CD8-positive, alpha-beta memory T cell (primary cell): ENCODE data around the gene PNKD. TPM values are rescaled to one million over a fixed set of nuclear protein-coding genes. Genes with fewer than 3 reads are reported as not detected.

ENCODE experiments used
- CTCF ChIA-PET: fragments of 350-600 bp; sonication (Branson Sonifier 250); formaldehyde crosslinking; loops from one replicate; lab custom pipeline; 2021; ENCODE audit warnings: antibody characterized with exemption; lab: Charles Lee
- POLR2A ChIA-PET: fragments of 350-600 bp; sonication (Branson Sonifier 250); formaldehyde crosslinking; loops from one replicate; lab custom pipeline; 2021; ENCODE audit warnings: antibody characterized with exemption; lab: Charles Lee
- DNase-seq, 5 donors: peaks; one replicate each; pipeline versions ENCODE4 v3.0.0 to v3.0.0-alpha.2; 2020 to 2022; ENCODE audit warnings: mixed read lengths in 1 of 5
- H3K27ac ChIP-seq: one replicate; pipeline ENCODE4 v1.7.0; 2013; ENCODE audit warnings: low read depth, mild to moderate bottlenecking, low read length, moderate library complexity
- H3K27me3 ChIP-seq: 2 replicates; pipeline ENCODE4 v1.7.0; 2013; ENCODE audit warnings: low read length, mild to moderate bottlenecking; ENCODE audit not compliant: insufficient read depth, poor library complexity, severe bottlenecking
- H3K36me3 ChIP-seq: 2 replicates; pipeline ENCODE4 v1.7.0; 2013; ENCODE audit warnings: mild to moderate bottlenecking, low read length, moderate library complexity; ENCODE audit not compliant: insufficient read depth
- H3K4me1 ChIP-seq: 2 replicates; pipeline ENCODE4 v1.7.0; 2013; ENCODE audit warnings: mild to moderate bottlenecking, low read length, moderate library complexity; ENCODE audit not compliant: insufficient read depth
- H3K4me3 ChIP-seq: 2 replicates; pipeline ENCODE4 v1.7.0; 2013; ENCODE audit warnings: mild to moderate bottlenecking, low read length
- H3K9me3 ChIP-seq: 2 replicates; pipeline ENCODE4 v1.7.0; 2013; ENCODE audit warnings: mild to moderate bottlenecking, low read length
- H3K27ac Mint-ChIP-seq, 8 donors: one replicate each; pipeline ENCODE4 v1.8.0; 2020 to 2021; ENCODE audit warnings: mixed read lengths in 8 of 8, mild to moderate bottlenecking in 6 of 8, inconsistent platforms in 3 of 8, moderate library complexity in 3 of 8
- H3K27me3 Mint-ChIP-seq, 2 donors: one replicate each; pipeline ENCODE4 v1.8.0; 2020 to 2021; ENCODE audit warnings: mixed read lengths in 2 of 2, mild to moderate bottlenecking in 1 of 2, moderate library complexity in 1 of 2
- H3K36me3 Mint-ChIP-seq, 3 donors: one replicate each; pipeline ENCODE4 v1.8.0; 2020 to 2021; ENCODE audit warnings: mixed read lengths in 3 of 3, inconsistent platforms in 1 of 3, mild to moderate bottlenecking in 1 of 3
- H3K4me1 Mint-ChIP-seq, 3 donors: one replicate each; pipeline ENCODE4 v1.8.0; 2020 to 2021; ENCODE audit warnings: mixed read lengths in 3 of 3, inconsistent platforms in 1 of 3, mild to moderate bottlenecking in 1 of 3
- H3K4me3 Mint-ChIP-seq, 7 donors: one replicate each; pipeline ENCODE4 v1.8.0; 2020 to 2021; ENCODE audit warnings: mixed read lengths in 7 of 7, mild to moderate bottlenecking in 6 of 7, moderate library complexity in 4 of 7, inconsistent platforms in 2 of 7
- H3K9me3 Mint-ChIP-seq, 5 donors: one replicate each; pipeline ENCODE4 v1.8.0; 2020 to 2022; ENCODE audit warnings: mixed read lengths in 5 of 5, mild to moderate bottlenecking in 3 of 5, moderate library complexity in 2 of 5, inconsistent platforms in 1 of 5
- polyA plus RNA-seq: library from polyadenylated mRNA; unstranded; fragments of 300-500 nt; fragmentation: Illumina TruSeq; gene quantifications from one replicate; pipeline ENCODE4 v1.2.3, GENCODE V29; 2021
- total RNA-seq, 2 experiments: library from RNA; stranded (reverse); gene quantifications; one replicate each; pipeline ENCODE4 v1.2.3, GENCODE V29; 2021

The PNKD gene
- total and polyA plus RNA-seq, 3 experiments from 2014 or later = 26.8 to 111 (median 31.6) TPM

DNA sequence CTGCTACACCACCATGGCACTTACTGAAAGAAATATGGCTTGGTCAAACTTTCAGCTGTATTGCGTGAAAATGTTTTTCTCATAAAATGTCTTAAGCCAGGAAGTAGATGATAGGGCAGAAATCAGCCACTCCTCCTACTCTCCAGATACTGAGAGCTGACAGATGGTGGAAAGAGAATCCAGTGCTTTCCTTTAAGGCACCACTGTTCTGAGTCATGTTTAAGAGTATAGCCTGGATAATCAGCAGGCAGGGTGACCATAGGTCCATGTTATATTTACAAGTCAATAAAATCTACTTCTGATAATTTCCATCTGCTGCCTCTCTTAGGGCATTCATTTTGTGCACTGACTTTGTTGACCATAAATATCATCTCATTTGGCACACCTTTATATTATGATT lies 31.4 kb upstream of the PNKD start:
- Mint-ChIP-seq H3K27me3 (no peaks in the 10 kb centered on the region), H3K4me3 (no peak overlapping the region), H3K36me3 (peaks cover 7 to 99% (median 20%) of the 10 kb centered on the region in 3 donors), H3K9me3 (no peaks in the 10 kb centered on the region), H3K4me1 (peaks cover 18 to 52% (median 34%) of the 10 kb centered on the region in 3 donors), H3K27ac (peak overlapping the region in 4 of 8 donors; percentile 7 to 89 (median 62))
- H3K27me3 ChIP-seq = no peaks in the 10 kb centered on the region
- POLR2A ChIA-PET = no interaction called here
- no peak for DNase-seq
- H3K9me3 ChIP-seq = no peaks in the 10 kb centered on the region
- H3K4me3 ChIP-seq = no peak overlapping the region
- CTCF ChIA-PET = interaction anchor here (0.7 kb wide), 1 partner anchor 10 kb away, joined by 3 read pairs; no protein-coding TSS in a partner anchor
- no peak overlapping the region for H3K27ac ChIP-seq
- H3K36me3 ChIP-seq = peaks cover 83% of the 10 kb centered on the region
- peaks cover 19% of the 10 kb centered on the region for H3K4me1 ChIP-seq

DNA sequence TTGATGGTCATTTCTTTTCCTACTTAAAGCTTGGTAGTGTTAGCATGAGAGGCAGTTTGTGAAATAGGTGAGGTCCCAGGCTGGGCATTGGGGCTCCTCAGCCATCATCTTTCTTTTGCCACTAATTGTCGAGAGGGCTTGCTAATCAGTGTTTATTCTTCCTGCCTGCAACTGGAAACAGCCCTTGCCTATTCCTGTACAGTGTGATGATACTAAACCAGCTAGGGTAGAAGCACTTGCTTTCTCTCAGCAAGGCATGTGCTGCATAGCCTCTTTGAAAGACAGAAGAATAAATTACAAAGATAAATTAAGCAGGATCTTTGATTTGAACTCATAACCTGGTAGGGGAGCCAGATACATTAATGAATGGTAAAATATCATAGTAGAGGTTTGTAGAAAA lies 26.1 kb upstream of the PNKD start:
- no peak overlapping the region for H3K4me3 Mint-ChIP-seq
- H3K4me3 ChIP-seq = no peak overlapping the region
- H3K27ac ChIP-seq = no peak overlapping the region
- peaks cover 78% of the 10 kb centered on the region for H3K36me3 ChIP-seq
- POLR2A ChIA-PET = no interaction called here
- no peaks in the 10 kb centered on the region for H3K9me3 Mint-ChIP-seq
- H3K27me3 ChIP-seq = no peaks in the 10 kb centered on the region
- DNase-seq = no peak
- peak overlapping the region in 6 of 8 donors; percentile 40 to 85 (median 68) for H3K27ac Mint-ChIP-seq
- CTCF ChIA-PET = interaction anchor here (1.0 to 3.3 kb wide), 3 partner anchors 12 to 152 kb away, joined by 3 to 14 read pairs (median 5); no protein-coding TSS in a partner anchor
- H3K9me3 ChIP-seq = no peaks in the 10 kb centered on the region
- H3K4me1 ChIP-seq = peaks cover 11% of the 10 kb centered on the region
- no peaks in the 10 kb centered on the region for H3K27me3 Mint-ChIP-seq
- H3K4me1 Mint-ChIP-seq = peaks cover 22 to 45% (median 41%) of the 10 kb centered on the region in 3 donors
- H3K36me3 Mint-ChIP-seq = peaks cover 2 to 99% (median 20%) of the 10 kb centered on the region in 3 donors

DNA sequence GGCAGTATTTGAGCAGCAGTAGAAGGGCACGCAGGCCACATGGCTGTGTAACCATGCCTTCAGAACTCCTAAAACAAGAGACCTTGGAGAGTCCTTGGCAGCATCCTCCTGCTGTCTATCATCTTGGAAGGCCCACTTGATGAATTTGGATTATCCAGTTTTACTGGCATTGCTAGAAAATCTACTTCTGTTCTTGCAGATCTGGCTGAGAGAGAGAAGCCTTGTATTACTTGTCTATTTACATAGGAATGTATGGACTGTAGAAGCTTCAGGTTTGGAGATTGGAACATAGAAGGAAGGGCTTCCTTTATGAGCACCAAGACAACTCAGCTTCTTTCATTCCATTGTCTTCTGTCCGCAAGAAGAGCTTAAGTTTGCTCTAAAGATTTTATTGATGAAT lies 25.7 kb upstream of the PNKD start:
- H3K36me3 ChIP-seq = peaks cover 79% of the 10 kb centered on the region
- no peak overlapping the region for H3K4me3 Mint-ChIP-seq
- peaks cover 22 to 45% (median 41%) of the 10 kb centered on the region in 3 donors for H3K4me1 Mint-ChIP-seq
- H3K27me3 Mint-ChIP-seq = no peaks in the 10 kb centered on the region
- H3K27ac Mint-ChIP-seq = peak overlapping the region; percentile 10 to 87 (median 68)
- peaks cover 0 to 99% (median 23%) of the 10 kb centered on the region in 3 donors for H3K36me3 Mint-ChIP-seq
- H3K9me3 Mint-ChIP-seq = no peaks in the 10 kb centered on the region
- H3K4me3 ChIP-seq = no peak overlapping the region
- H3K4me1 ChIP-seq = peaks cover 11% of the 10 kb centered on the region
- no peaks in the 10 kb centered on the region for H3K27me3 ChIP-seq
- ChIA-PET CTCF (interaction anchor here (1.0 to 3.3 kb wide), 4 partner anchors 9 to 152 kb away, joined by 3 to 14 read pairs (median 4); no protein-coding TSS in a partner anchor), POLR2A (no interaction called here)
- H3K9me3 ChIP-seq = no peaks in the 10 kb centered on the region
- no peak for DNase-seq
- H3K27ac ChIP-seq = no peak overlapping the region

DNA sequence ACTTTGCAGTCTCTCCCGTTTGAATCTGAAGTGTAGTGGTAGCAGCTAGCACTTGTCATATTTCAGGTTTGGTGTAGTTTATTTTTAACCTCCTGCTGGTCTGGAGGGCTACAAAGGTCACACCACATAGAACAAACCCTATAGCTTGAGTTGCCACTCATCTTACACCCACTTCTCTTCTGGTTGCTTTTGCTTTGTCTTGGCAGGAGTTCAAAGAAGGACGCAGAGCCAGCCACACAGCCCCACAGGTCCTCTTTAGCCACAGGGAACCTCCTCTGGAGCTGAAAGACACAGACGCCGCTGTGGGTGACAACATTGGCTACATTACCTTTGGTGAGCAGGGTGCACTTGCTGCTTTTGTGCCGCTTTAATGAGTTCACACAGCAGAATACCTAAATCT lies 25.1 kb upstream of the PNKD start:
- Mint-ChIP-seq H3K27me3 (no peaks in the 10 kb centered on the region), H3K36me3 (peaks cover 4 to 99% (median 27%) of the 10 kb centered on the region in 3 donors), H3K4me3 (no peak overlapping the region), H3K27ac (peak overlapping the region in 7 of 8 donors; percentile 18 to 91 (median 66)), H3K9me3 (no peaks in the 10 kb centered on the region), H3K4me1 (peaks cover 22 to 44% (median 41%) of the 10 kb centered on the region in 3 donors)
- no peak overlapping the region for H3K27ac ChIP-seq
- no peak for DNase-seq
- no peaks in the 10 kb centered on the region for H3K9me3 ChIP-seq
- CTCF ChIA-PET = interaction anchor here (1.0 to 3.3 kb wide), 3 partner anchors 9 to 151 kb away, joined by 4 to 14 read pairs (median 5); no protein-coding TSS in a partner anchor
- H3K4me3 ChIP-seq = no peak overlapping the region
- POLR2A ChIA-PET = no interaction called here
- H3K27me3 ChIP-seq = no peaks in the 10 kb centered on the region
- H3K36me3 ChIP-seq = peaks cover 79% of the 10 kb centered on the region
- H3K4me1 ChIP-seq = peaks cover 11% of the 10 kb centered on the region

DNA sequence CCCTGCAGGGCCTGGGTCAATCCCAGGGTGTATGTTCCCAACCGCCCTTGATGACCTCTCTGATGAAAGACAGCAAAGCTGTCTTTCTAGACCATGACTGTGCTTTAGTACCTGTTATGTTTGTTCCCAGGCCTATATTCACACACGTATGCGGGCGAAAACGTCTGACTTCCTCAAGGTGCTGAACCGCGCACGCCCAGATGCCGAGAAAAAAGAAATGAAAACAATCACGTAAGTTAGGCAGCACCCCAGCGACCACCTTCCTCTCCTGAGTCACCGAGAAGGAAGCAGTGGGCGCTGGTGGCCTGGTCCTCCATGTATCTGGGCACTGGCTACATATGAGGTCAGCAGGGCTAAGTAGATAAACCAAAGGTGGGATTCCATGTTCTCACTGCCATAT lies 20.6 kb upstream of the PNKD start:
- H3K27ac ChIP-seq = no peak overlapping the region

DNA sequence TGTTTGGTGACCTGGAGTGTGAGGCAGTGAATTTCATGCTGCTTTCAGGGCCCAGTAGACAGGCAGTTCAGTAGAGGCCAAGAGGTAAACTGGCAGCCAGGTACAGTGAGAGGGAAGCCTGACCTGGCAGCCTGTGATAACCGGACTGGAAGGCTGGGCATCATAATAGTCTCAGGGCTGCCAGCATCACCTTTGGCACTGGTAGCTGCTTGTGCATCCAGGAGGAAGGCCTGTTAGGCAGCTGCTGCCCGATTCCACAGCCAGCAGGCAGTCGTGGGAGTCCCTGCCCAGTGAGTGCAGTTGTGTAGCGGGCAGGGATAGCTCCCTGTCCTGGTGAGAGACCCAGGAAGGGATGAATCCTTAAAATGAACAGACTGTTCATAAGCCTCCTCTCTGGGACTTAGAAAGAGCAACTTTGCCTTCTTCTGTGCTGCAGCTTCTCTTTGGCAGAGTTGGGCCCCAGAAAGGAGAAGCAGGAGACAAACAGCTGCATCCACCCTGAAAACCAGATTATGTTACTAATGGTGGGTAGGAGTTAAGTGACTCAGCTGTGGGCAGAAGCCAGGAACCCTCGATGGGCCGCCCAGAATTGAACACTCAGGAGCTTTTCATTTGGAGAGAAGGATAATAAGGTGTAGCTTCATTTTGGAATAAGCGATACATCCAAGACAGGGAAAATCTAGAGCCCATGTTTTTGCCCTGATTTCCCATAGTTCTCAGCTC lies 17.6 kb upstream of the PNKD start:
- Mint-ChIP-seq H3K36me3 (peaks cover 4 to 91% (median 30%) of the 10 kb centered on the region in 3 donors), H3K4me1 (peaks cover 6 to 18% (median 13%) of the 10 kb centered on the region in 3 donors), H3K27me3 (no peaks in the 10 kb centered on the region), H3K27ac (peak overlapping the region in 4 of 8 donors; percentile 51 to 93 (median 66)), H3K9me3 (no peaks in the 10 kb centered on the region), H3K4me3 (no peak overlapping the region)
- peak overlapping the region; percentile 14 for H3K27ac ChIP-seq
- H3K4me1 ChIP-seq = peaks cover 6% of the 10 kb centered on the region
- no peak for DNase-seq
- ChIA-PET POLR2A (no interaction called here), CTCF (interaction anchor here (0.6 to 1.6 kb wide), 5 partner anchors 17 to 104 kb away, joined by 3 to 4 read pairs (median 3); partner anchors contain the start of genes AAMP, CATIP and PNKD)
- no peaks in the 10 kb centered on the region for H3K27me3 ChIP-seq
- no peak overlapping the region for H3K4me3 ChIP-seq
- H3K9me3 ChIP-seq = no peaks in the 10 kb centered on the region
- peaks cover 74% of the 10 kb centered on the region for H3K36me3 ChIP-seq

More for the DNA sequence above, 20.6 kb upstream of the PNKD start:
- H3K9me3 ChIP-seq = no peaks in the 10 kb centered on the region
- CTCF ChIA-PET = no interaction called here
- Mint-ChIP-seq H3K4me1 (peaks cover 5 to 13% (median 6%) of the 10 kb centered on the region in 3 donors), H3K9me3 (no peaks in the 10 kb centered on the region), H3K36me3 (peaks cover 4 to 99% (median 31%) of the 10 kb centered on the region in 3 donors), H3K4me3 (no peak overlapping the region), H3K27ac (peak overlapping the region in 5 of 8 donors; percentile 47 to 92 (median 72)), H3K27me3 (no peaks in the 10 kb centered on the region)
- peaks cover 86% of the 10 kb centered on the region for H3K36me3 ChIP-seq
- no peak for DNase-seq
- no peaks in the 10 kb centered on the region for H3K4me1 ChIP-seq
- H3K4me3 ChIP-seq = no peak overlapping the region
- POLR2A ChIA-PET = no interaction called here
- H3K27me3 ChIP-seq = no peaks in the 10 kb centered on the region

DNA sequence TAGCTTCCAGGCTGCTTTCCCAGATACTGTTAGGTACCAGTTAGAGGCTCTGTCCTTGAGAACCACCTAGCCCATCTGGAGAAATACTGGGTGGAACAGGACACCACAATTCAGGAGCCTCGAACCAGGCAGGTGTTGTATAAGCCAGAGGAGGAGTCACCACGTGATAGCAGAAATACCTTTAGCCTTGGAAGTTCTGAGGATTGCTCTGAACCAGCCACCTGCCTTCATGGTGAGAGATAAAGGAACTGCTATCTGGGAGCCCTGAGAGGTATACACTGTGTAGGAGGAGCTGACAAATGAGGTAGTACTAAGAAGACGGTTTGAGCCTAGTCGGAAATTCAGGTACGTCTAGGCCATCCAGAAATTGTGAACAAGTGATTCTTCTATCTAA lies 17.1 kb upstream of the PNKD start:
- no peak for DNase-seq
- Mint-ChIP-seq H3K27ac (peak overlapping the region in 5 of 8 donors; percentile 26 to 93 (median 50)), H3K4me3 (no peak overlapping the region), H3K9me3 (no peaks in the 10 kb centered on the region), H3K27me3 (no peaks in the 10 kb centered on the region), H3K36me3 (peaks cover 4 to 86% (median 30%) of the 10 kb centered on the region in 3 donors), H3K4me1 (peaks cover 8 to 20% (median 15%) of the 10 kb centered on the region in 3 donors)
- Histone ChIP-seq H3K27me3 (no peaks in the 10 kb centered on the region), H3K9me3 (no peaks in the 10 kb centered on the region), H3K36me3 (peaks cover 69% of the 10 kb centered on the region), H3K4me3 (no peak overlapping the region), H3K4me1 (peaks cover 10% of the 10 kb centered on the region), H3K27ac (no peak overlapping the region)
- POLR2A ChIA-PET = no interaction called here
- CTCF ChIA-PET = interaction anchor here (1.1 to 1.6 kb wide), 3 partner anchors 17 to 103 kb away, joined by 3 to 4 read pairs (median 3); partner anchors contain the start of genes AAMP, CATIP and PNKD

DNA sequence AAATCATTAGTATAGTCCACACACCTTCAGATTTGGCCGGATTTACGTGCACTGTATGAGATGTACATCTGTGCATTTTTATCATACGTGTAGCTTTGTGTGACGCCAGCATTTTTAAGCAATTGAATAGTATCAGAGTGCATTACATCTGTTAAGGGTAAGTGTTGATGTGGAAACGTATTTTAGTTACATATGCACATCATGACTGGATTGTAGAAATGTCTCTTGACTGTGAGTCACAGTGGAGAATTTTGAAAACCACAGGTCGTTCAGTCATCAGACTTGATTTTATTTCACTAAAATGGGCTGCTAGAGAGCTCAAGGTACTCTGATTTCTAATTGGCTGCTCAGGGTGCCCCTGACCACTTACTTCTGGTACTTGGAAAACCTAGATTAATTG lies 14.9 kb upstream of the PNKD start:
- Mint-ChIP-seq H3K27ac (peak overlapping the region in 3 of 8 donors; percentile 1 to 24 (median 7)), H3K36me3 (peaks cover 0 to 64% (median 19%) of the 10 kb centered on the region in 3 donors), H3K27me3 (no peaks in the 10 kb centered on the region), H3K4me3 (no peak overlapping the region), H3K9me3 (no peaks in the 10 kb centered on the region), H3K4me1 (peaks cover 10 to 23% (median 20%) of the 10 kb centered on the region in 3 donors)
- ChIA-PET POLR2A (no interaction called here), CTCF (interaction anchor here (0.8 to 1.9 kb wide), 2 partner anchors 29 to 68 kb away, joined by 3 to 6 read pairs; no protein-coding TSS in a partner anchor)
- H3K36me3 ChIP-seq = peaks cover 47% of the 10 kb centered on the region
- no peaks in the 10 kb centered on the region for H3K9me3 ChIP-seq
- peaks cover 10% of the 10 kb centered on the region for H3K4me1 ChIP-seq
- H3K4me3 ChIP-seq = no peak overlapping the region
- no peaks in the 10 kb centered on the region for H3K27me3 ChIP-seq
- H3K27ac ChIP-seq = no peak overlapping the region
- no peak for DNase-seq
